Measurements from ENCODE around the gene MCMBP. TPM values are rescaled to one million over a fixed set of nuclear protein-coding genes. Genes with fewer than 3 reads are reported as not detected.
"Not testable (repeated sequence)": the region's sequence is repeated elsewhere in the genome, so short reads cannot be mapped to it uniquely, and the experiment has no call there.

The MCMBP gene
- total RNA-seq, 1 experiment from 2014 or later: 38.2 TPM

- DNase-seq: no peak
- Histone ChIP-seq H3K9ac (ENCODE audit: low read length) (no peak overlapping the region), H2AFZ (ENCODE audit: low read length) (no peak overlapping the region), H3K4me3 (ENCODE audit: low read length) (no peak overlapping the region), H3K9me3 (ENCODE audit: low read length) (no peaks in the 10 kb centered on the region), H3K4me2 (ENCODE audit: low read depth, low read length, poor library complexity, severe bottlenecking) (no peak overlapping the region), H3K9me2 (replicated peaks; ENCODE audit: insufficient read depth, low read length) (no peaks in the 10 kb centered on the region), H3K79me2 (ENCODE audit: low read length) (no peaks in the 10 kb centered on the region), H3K27ac (ENCODE audit: low read length) (no peak overlapping the region), H4K20me1 (ENCODE audit: insufficient read depth, low read depth, low read length) (no peaks in the 10 kb centered on the region), H3K4me1 (ENCODE audit: low read length) (peaks cover 17% of the 10 kb centered on the region), H3K27me3 (ENCODE audit: low read length) (no peaks in the 10 kb centered on the region), H3K36me3 (ENCODE audit: insufficient read depth, low read length) (no peaks in the 10 kb centered on the region)
Observed at GRCh38 chr10:119805702-119806230, 66.9 kb downstream of the MCMBP start.

- Histone ChIP-seq H2AFZ (ENCODE audit: low read length) (no peak overlapping the region), H4K20me1 (ENCODE audit: insufficient read depth, low read depth, low read length) (no peaks in the 10 kb centered on the region), H3K4me2 (ENCODE audit: low read depth, low read length, poor library complexity, severe bottlenecking) (no peak overlapping the region), H3K36me3 (ENCODE audit: insufficient read depth, low read length) (no peaks in the 10 kb centered on the region), H3K79me2 (ENCODE audit: low read length) (no peaks in the 10 kb centered on the region), H3K27ac (ENCODE audit: low read length) (no peak overlapping the region), H3K27me3 (ENCODE audit: low read length) (no peaks in the 10 kb centered on the region), H3K9me3 (ENCODE audit: low read length) (no peaks in the 10 kb centered on the region), H3K4me1 (ENCODE audit: low read length) (peaks cover 16% of the 10 kb centered on the region), H3K9ac (ENCODE audit: low read length) (no peak overlapping the region), H3K4me3 (ENCODE audit: low read length) (no peak overlapping the region), H3K9me2 (replicated peaks; ENCODE audit: insufficient read depth, low read length) (no peaks in the 10 kb centered on the region)
- no peak for DNase-seq
Observed at GRCh38 chr10:119803264-119803663, 69.4 kb downstream of the MCMBP start.

GRCh38 chr10:119801998-119802538, 70.6 kb downstream of the MCMBP start:
- H4K20me1 ChIP-seq (ENCODE audit: insufficient read depth, low read depth, low read length): no peaks in the 10 kb centered on the region
- peaks cover 16% of the 10 kb centered on the region for H3K4me1 ChIP-seq (ENCODE audit: low read length)
- H2AFZ ChIP-seq (ENCODE audit: low read length): no peak overlapping the region
- no peaks in the 10 kb centered on the region for H3K27me3 ChIP-seq (ENCODE audit: low read length)
- H3K4me2 ChIP-seq (ENCODE audit: low read depth, low read length, poor library complexity, severe bottlenecking): no peak overlapping the region
- H3K9me2 ChIP-seq (replicated peaks; ENCODE audit: insufficient read depth, low read length): no peaks in the 10 kb centered on the region
- H3K79me2 ChIP-seq (ENCODE audit: low read length): no peaks in the 10 kb centered on the region
- H3K36me3 ChIP-seq (ENCODE audit: insufficient read depth, low read length): no peaks in the 10 kb centered on the region
- H3K27ac ChIP-seq (ENCODE audit: low read length): no peak overlapping the region
- H3K4me3 ChIP-seq (ENCODE audit: low read length): no peak overlapping the region
- no peak overlapping the region for H3K9ac ChIP-seq (ENCODE audit: low read length)
- H3K9me3 ChIP-seq (ENCODE audit: low read length): no peaks in the 10 kb centered on the region
- DNase-seq: no peak

GRCh38 chr10:119801176-119801575, 71.5 kb downstream of the MCMBP start:
- Histone ChIP-seq H3K9me2 (replicated peaks; ENCODE audit: insufficient read depth, low read length) (no peaks in the 10 kb centered on the region), H3K9ac (ENCODE audit: low read length) (no peak overlapping the region), H3K9me3 (ENCODE audit: low read length) (no peaks in the 10 kb centered on the region), H3K36me3 (ENCODE audit: insufficient read depth, low read length) (no peaks in the 10 kb centered on the region), H4K20me1 (ENCODE audit: insufficient read depth, low read depth, low read length) (no peaks in the 10 kb centered on the region), H3K79me2 (ENCODE audit: low read length) (no peaks in the 10 kb centered on the region), H3K4me2 (ENCODE audit: low read depth, low read length, poor library complexity, severe bottlenecking) (no peak overlapping the region), H3K27ac (ENCODE audit: low read length) (no peak overlapping the region), H2AFZ (ENCODE audit: low read length) (no peak overlapping the region), H3K27me3 (ENCODE audit: low read length) (no peaks in the 10 kb centered on the region), H3K4me1 (ENCODE audit: low read length) (peaks cover 16% of the 10 kb centered on the region), H3K4me3 (ENCODE audit: low read length) (no peak overlapping the region)
- no peak for DNase-seq

GRCh38 chr10:119796039-119796438, 76.6 kb downstream of the MCMBP start:
- no peaks in the 10 kb centered on the region for H3K9me2 ChIP-seq (replicated peaks; ENCODE audit: insufficient read depth, low read length)
- no peaks in the 10 kb centered on the region for H3K27me3 ChIP-seq (ENCODE audit: low read length)
- H3K36me3 ChIP-seq (ENCODE audit: insufficient read depth, low read length): no peaks in the 10 kb centered on the region
- peaks cover 10% of the 10 kb centered on the region for H3K4me1 ChIP-seq (ENCODE audit: low read length)
- H3K79me2 ChIP-seq (ENCODE audit: low read length): no peaks in the 10 kb centered on the region
- no peak overlapping the region for H3K4me3 ChIP-seq (ENCODE audit: low read length)
- no peaks in the 10 kb centered on the region for H3K9me3 ChIP-seq (ENCODE audit: low read length)
- no peak for DNase-seq
- no peaks in the 10 kb centered on the region for H4K20me1 ChIP-seq (ENCODE audit: insufficient read depth, low read depth, low read length)
- H3K9ac ChIP-seq (ENCODE audit: low read length): no peak overlapping the region
- H3K4me2 ChIP-seq (ENCODE audit: low read depth, low read length, poor library complexity, severe bottlenecking): no peak overlapping the region
- H3K27ac ChIP-seq (ENCODE audit: low read length): no peak overlapping the region
- H2AFZ ChIP-seq (ENCODE audit: low read length): no peak overlapping the region

- not testable (repeated sequence) for H4K20me1 ChIP-seq (ENCODE audit: insufficient read depth, low read depth, low read length); H3K27ac ChIP-seq (ENCODE audit: low read length); H3K27me3 ChIP-seq (ENCODE audit: low read length); H3K9me2 ChIP-seq (replicated peaks; ENCODE audit: insufficient read depth, low read length); H3K9me3 ChIP-seq (ENCODE audit: low read length); DNase-seq; H3K9ac ChIP-seq (ENCODE audit: low read length); H3K79me2 ChIP-seq (ENCODE audit: low read length); H3K4me2 ChIP-seq (ENCODE audit: low read depth, low read length, poor library complexity, severe bottlenecking); H2AFZ ChIP-seq (ENCODE audit: low read length); H3K4me1 ChIP-seq (ENCODE audit: low read length); H3K4me3 ChIP-seq (ENCODE audit: low read length); H3K36me3 ChIP-seq (ENCODE audit: insufficient read depth, low read length)
Observed at GRCh38 chr10:119795101-119795500, 77.5 kb downstream of the MCMBP start.

GRCh38 chr10:119786117-119786769, 86.4 kb downstream of the MCMBP start:
- Histone ChIP-seq H2AFZ (ENCODE audit: low read length) (no peak overlapping the region), H4K20me1 (ENCODE audit: insufficient read depth, low read depth, low read length) (no peaks in the 10 kb centered on the region), H3K4me3 (ENCODE audit: low read length) (no peak overlapping the region)

GRCh38 chr10:119784340-119785067, 88.1 kb downstream of the MCMBP start:
- Histone ChIP-seq H3K27me3 (ENCODE audit: low read length) (no peaks in the 10 kb centered on the region), H3K4me1 (ENCODE audit: low read length) (peaks cover 21% of the 10 kb centered on the region), H3K9me2 (replicated peaks; ENCODE audit: insufficient read depth, low read length) (no peaks in the 10 kb centered on the region), H3K36me3 (ENCODE audit: insufficient read depth, low read length) (no peaks in the 10 kb centered on the region), H3K79me2 (ENCODE audit: low read length) (no peaks in the 10 kb centered on the region), H3K4me2 (ENCODE audit: low read depth, low read length, poor library complexity, severe bottlenecking) (peak overlapping the region; percentile 63), H2AFZ (ENCODE audit: low read length) (no peak overlapping the region), H3K27ac (ENCODE audit: low read length) (no peak overlapping the region), H3K9ac (ENCODE audit: low read length) (no peak overlapping the region), H4K20me1 (ENCODE audit: insufficient read depth, low read depth, low read length) (no peaks in the 10 kb centered on the region), H3K9me3 (ENCODE audit: low read length) (no peaks in the 10 kb centered on the region), H3K4me3 (ENCODE audit: low read length) (no peak overlapping the region)
- DNase-seq: no peak

More at GRCh38 chr10:119786117-119786769, 86.4 kb downstream of the MCMBP start:
- H3K27ac ChIP-seq (ENCODE audit: low read length): no peak overlapping the region
- DNase-seq: no peak
- H3K36me3 ChIP-seq (ENCODE audit: insufficient read depth, low read length): no peaks in the 10 kb centered on the region
- H3K27me3 ChIP-seq (ENCODE audit: low read length): no peaks in the 10 kb centered on the region
- H3K9ac ChIP-seq (ENCODE audit: low read length): no peak overlapping the region
- peaks cover 21% of the 10 kb centered on the region for H3K4me1 ChIP-seq (ENCODE audit: low read length)
- H3K9me2 ChIP-seq (replicated peaks; ENCODE audit: insufficient read depth, low read length): no peaks in the 10 kb centered on the region
- no peak overlapping the region for H3K4me2 ChIP-seq (ENCODE audit: low read depth, low read length, poor library complexity, severe bottlenecking)
- H3K79me2 ChIP-seq (ENCODE audit: low read length): no peaks in the 10 kb centered on the region
- H3K9me3 ChIP-seq (ENCODE audit: low read length): no peaks in the 10 kb centered on the region
